ENCODE results near the gene ZFHX3. TPM values are rescaled to one million over a fixed set of nuclear protein-coding genes. Genes with fewer than 3 reads are reported as not detected.

The ZFHX3 gene
- total and polyA plus RNA-seq, 2 of the 8 experiments (the other 6 are each of a cell fraction or from before 2014, with no cell fraction given) = 0.08 to 0.99 TPM

DNA sequence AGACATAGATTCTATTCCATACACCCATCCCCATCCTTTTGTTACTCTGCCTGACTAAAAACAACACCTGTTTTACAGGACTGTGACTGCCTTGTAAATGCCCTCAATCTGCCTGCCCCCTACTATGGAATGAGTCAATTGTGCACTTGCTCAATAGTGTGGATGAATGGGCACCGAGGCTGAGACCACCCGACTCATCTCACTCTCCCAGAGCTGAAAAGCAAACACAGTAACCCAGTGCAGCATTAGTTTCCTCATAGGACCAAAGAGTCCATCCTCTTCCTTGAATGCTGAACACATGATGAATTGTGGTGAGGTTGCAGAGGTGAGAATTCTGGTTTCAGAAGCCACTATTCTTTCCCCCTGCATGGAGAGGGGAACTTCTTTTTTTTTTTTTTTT lies 233.7 kb downstream of the ZFHX3 start:
- no peak overlapping the region for H3K9ac ChIP-seq (replicated peaks in 1 of 4; ENCODE audit: extremely low read depth in 1 of 4, low read depth in 3 of 4, low read length in 3 of 4)
- H2BK20ac ChIP-seq (ENCODE audit: low read length) = no peak overlapping the region
- H3K4me3 ChIP-seq (ENCODE audit: extremely low read depth in 1 of 4, insufficient read depth in 2 of 4, low read depth in 3 of 4, low read length in 4 of 4) = no peak overlapping the region
- no peak overlapping the region for H4K5ac ChIP-seq (ENCODE audit: insufficient read length, low read depth, low read length)
- no peak overlapping the region for H4K8ac ChIP-seq (ENCODE audit: extremely low read depth, insufficient read depth, low read length)
- H2BK5ac ChIP-seq (ENCODE audit: low read depth, low read length) = no peak overlapping the region
- H3K18ac ChIP-seq (ENCODE audit: extremely low read depth, low read length) = no peak overlapping the region
- H3K23me2 ChIP-seq (ENCODE audit: low read depth, low read length) = no peaks in the 10 kb centered on the region
- no peaks in the 10 kb centered on the region for H3K79me1 ChIP-seq (ENCODE audit: low read depth, low read length)
- H3K27me3 ChIP-seq (replicated peaks in 1 of 4; ENCODE audit: control insufficient read depth in 3 of 4, extremely low read depth in 1 of 4, insufficient read depth in 3 of 4, low read length in 3 of 4) = no peaks in the 10 kb centered on the region
- 96% methylated on average over 2 of the region's 2 CpGs; no CpG with 5 or more reads in 1 of the 2 experiments for WGBS, 2 experiments (ENCODE audit: extremely low coverage in 1 of 2, insufficient coverage in 1 of 2, insufficient read length in 1 of 2, insufficient replicate concordance in 2 of 2, low coverage in 1 of 2, low lambda C conversion rate in 2 of 2, missing lambda C conversion rate in 1 of 2)
- H3K4me2 ChIP-seq (ENCODE audit: insufficient read depth in 1 of 2, low read depth in 2 of 2, low read length in 2 of 2) = no peak overlapping the region
- FAIRE-seq (no peak), DNase-seq (ENCODE audit: low read depth in 1 of 2, low spot score in 2 of 2) (no peak)
- H3K36me3 ChIP-seq (ENCODE audit: control insufficient read depth in 2 of 4, insufficient read depth in 4 of 4, low read length in 3 of 4) = no peaks in the 10 kb centered on the region
- H2AK5ac ChIP-seq (ENCODE audit: low read depth, low read length) = no peak overlapping the region
- H3K14ac ChIP-seq (ENCODE audit: insufficient read length) = no peak overlapping the region
- CTCF ChIA-PET (ENCODE audit: partially characterized antibody) = interaction anchor here (1.0 kb wide), 1 partner anchor 19 kb away, joined by 3 read pairs; no protein-coding TSS in a partner anchor
- no peak overlapping the region for H2BK120ac ChIP-seq (replicated peaks; ENCODE audit: low read depth, low read length)
- no peak overlapping the region for H3K27ac ChIP-seq (ENCODE audit: low read depth, low read length)
- no peak overlapping the region for H4K91ac ChIP-seq (replicated peaks; ENCODE audit: insufficient read length, low read length)
- H3K4me1 ChIP-seq (replicated peaks in 1 of 4; ENCODE audit: control insufficient read depth in 3 of 4, insufficient read depth in 4 of 4, low read length in 3 of 4) = no peaks in the 10 kb centered on the region
- H3K56ac ChIP-seq (replicated peaks; ENCODE audit: insufficient read length, low read depth, low read length) = no peak overlapping the region
- H2BK15ac ChIP-seq (ENCODE audit: low read length) = no peak overlapping the region
- no peaks in the 10 kb centered on the region for H3K9me3 ChIP-seq (ENCODE audit: insufficient read depth in 2 of 2, low read depth in 1 of 2, low read length in 1 of 2)
- H3K79me2 ChIP-seq (ENCODE audit: control insufficient read depth in 1 of 2, insufficient read depth in 2 of 2, low read length in 2 of 2) = no peaks in the 10 kb centered on the region
- H3K23ac ChIP-seq (ENCODE audit: insufficient read length) = no peak overlapping the region
- no peak overlapping the region for H2BK12ac ChIP-seq (ENCODE audit: low read depth, low read length)
- no peak overlapping the region for H2AFZ ChIP-seq (ENCODE audit: low read length)
- peaks cover 0 to 2% of the 10 kb centered on the region in 2 experiments for H4K20me1 ChIP-seq (replicated peaks in 1 of 2; ENCODE audit: control insufficient read depth in 1 of 2, insufficient read depth in 2 of 2, low read length in 2 of 2)
- TF ChIP-seq RAD21 (IDR thresholded peaks at IDR 0.05 in 1 of 2, conservative IDR thresholded peaks at IDR 0.05 in 1 of 2; ENCODE audit: low read depth in 2 of 2, low read length in 2 of 2) = no peak
- TF ChIP-seq POLR2AphosphoS5 (IDR thresholded peaks at IDR 0.05; ENCODE audit: low read depth, low read length) = no peak
- no peak for TF ChIP-seq NANOG (IDR thresholded peaks at IDR 0.05; ENCODE audit: insufficient read depth, low read depth, low read length, poor library complexity, severe bottlenecking)
- TF ChIP-seq FOSL1 (IDR thresholded peaks at IDR 0.05; ENCODE audit: insufficient read depth, low read depth, low read length) = no peak
- TF ChIP-seq CTBP2 (IDR thresholded peaks at IDR 0.05; ENCODE audit: borderline replicate concordance, insufficient read depth, insufficient read length, low read length) = no peak
- no peak for TF ChIP-seq SP1 (IDR thresholded peaks at IDR 0.05; ENCODE audit: low read depth, low read length)
- POLR2A ChIA-PET (ENCODE audit: partially characterized antibody) = no interaction called here
- H3K4ac ChIP-seq (replicated peaks; ENCODE audit: insufficient read length, low read depth, low read length) = no peak overlapping the region
